ENCODE data around the gene PLCH2. TPM values are rescaled to one million over a fixed set of nuclear protein-coding genes. Genes with fewer than 3 reads are reported as not detected.
A peak's percentile ranks its signal among the peaks of the same experiment; 100 is the strongest.

Gene PLCH2
- polyA plus RNA-seq, 1 donor from 2014 or later, result 5.7 TPM

- no peaks in the 10 kb centered on the region for H3F3A ChIP-seq (ENCODE audit: insufficient read depth, low read length, poor library complexity, severe bottlenecking)
- H4K20me1 ChIP-seq (ENCODE audit: insufficient read depth), result no peaks in the 10 kb centered on the region
- H3K9me3 ChIP-seq (ENCODE audit: low read length), result no peaks in the 10 kb centered on the region
- no peaks in the 10 kb centered on the region for H3K9me2 ChIP-seq (ENCODE audit: insufficient read depth, low read length)
- H3K27me3 ChIP-seq (ENCODE audit: insufficient read depth, low read depth, low read length), result no peaks in the 10 kb centered on the region
- no peak overlapping the region for H3K4me2 ChIP-seq (ENCODE audit: low read length)
- TF ChIP-seq MXI1 (conservative IDR thresholded peaks at IDR 0.05; ENCODE audit: poor library complexity, severe bottlenecking) (no peak), EP300 (conservative IDR thresholded peaks at IDR 0.05; ENCODE audit: poor library complexity, severe bottlenecking) (no peak), CTCF (IDR thresholded peaks at IDR 0.05; ENCODE audit: poor library complexity, severe bottlenecking) (no peak), SMC3 (conservative IDR thresholded peaks at IDR 0.05; ENCODE audit: poor library complexity) (no peak), EZH2 (IDR thresholded peaks at IDR 0.05; ENCODE audit: borderline replicate concordance, insufficient read depth, low read length, poor library complexity, severe bottlenecking) (no peak), RAD21 (conservative IDR thresholded peaks at IDR 0.05) (no peak), POLR2AphosphoS5 (IDR thresholded peaks at IDR 0.05) (no peak), TAF1 (IDR thresholded peaks at IDR 0.05; ENCODE audit: low read depth) (no peak), REST (IDR thresholded peaks at IDR 0.05; ENCODE audit: borderline replicate concordance) (no peak)
- no peak overlapping the region for H3K9ac ChIP-seq (ENCODE audit: low read length)
- H3K79me2 ChIP-seq (replicated peaks; ENCODE audit: insufficient read depth, low read length), result no peaks in the 10 kb centered on the region
- H3K27ac ChIP-seq (ENCODE audit: low read length), result no peak overlapping the region
- no peak overlapping the region for H3K4me3 ChIP-seq (ENCODE audit: low read length)
- no peaks in the 10 kb centered on the region for H3K36me3 ChIP-seq (ENCODE audit: insufficient read depth, low read length)
- H2AFZ ChIP-seq (ENCODE audit: low read depth, low read length), result no peak overlapping the region
Measured at GRCh38 chr1:2460996-2461751, 14.9 kb upstream of the PLCH2 start.

GRCh38 chr1:2462819-2463218 lies 13.3 kb upstream of the PLCH2 start:
- Histone ChIP-seq H3K36me3 (ENCODE audit: insufficient read depth, low read length) (no peaks in the 10 kb centered on the region), H3K9ac (ENCODE audit: low read length) (peak overlapping the region; percentile 6), H3K4me2 (ENCODE audit: low read length) (no peak overlapping the region), H3K27me3 (ENCODE audit: insufficient read depth, low read depth, low read length) (no peaks in the 10 kb centered on the region), H3K4me3 (ENCODE audit: low read length) (no peak overlapping the region), H3F3A (ENCODE audit: insufficient read depth, low read length, poor library complexity, severe bottlenecking) (no peaks in the 10 kb centered on the region), H2AFZ (ENCODE audit: low read depth, low read length) (no peak overlapping the region), H3K27ac (ENCODE audit: low read length) (peak overlapping the region; percentile 18), H3K79me2 (replicated peaks; ENCODE audit: insufficient read depth, low read length) (no peaks in the 10 kb centered on the region), H3K9me3 (ENCODE audit: low read length) (no peaks in the 10 kb centered on the region), H4K20me1 (ENCODE audit: insufficient read depth) (no peaks in the 10 kb centered on the region), H3K9me2 (ENCODE audit: insufficient read depth, low read length) (no peaks in the 10 kb centered on the region)
- TF ChIP-seq CTCF (IDR thresholded peaks at IDR 0.05; ENCODE audit: poor library complexity, severe bottlenecking) (no peak), TAF1 (IDR thresholded peaks at IDR 0.05; ENCODE audit: low read depth) (no peak), EP300 (conservative IDR thresholded peaks at IDR 0.05; ENCODE audit: poor library complexity, severe bottlenecking) (no peak), REST (IDR thresholded peaks at IDR 0.05; ENCODE audit: borderline replicate concordance) (no peak), RAD21 (conservative IDR thresholded peaks at IDR 0.05) (no peak), SMC3 (conservative IDR thresholded peaks at IDR 0.05; ENCODE audit: poor library complexity) (no peak), MXI1 (conservative IDR thresholded peaks at IDR 0.05; ENCODE audit: poor library complexity, severe bottlenecking) (no peak), EZH2 (IDR thresholded peaks at IDR 0.05; ENCODE audit: borderline replicate concordance, insufficient read depth, low read length, poor library complexity, severe bottlenecking) (no peak), POLR2AphosphoS5 (IDR thresholded peaks at IDR 0.05) (no peak)
